Activated T-cell treated with anti-CD3 and anti-CD28 coated beads for 4 hours (primary cell): ENCODE measurements around the gene UVRAG.

Experiments used
- DNase-seq: peaks from one replicate; pipeline ENCODE4 v3.0.0-alpha.2; 2020

The UVRAG gene

GRCh38 chr11:76157891-76158290, 342.9 kb downstream of the UVRAG start:
- DNase-seq, result no peak

GRCh38 chr11:76158394-76159302, 343.6 kb downstream of the UVRAG start:
- no peak for DNase-seq

GRCh38 chr11:76159303-76159937, 344.4 kb downstream of the UVRAG start:
- no peak for DNase-seq

- no peak for DNase-seq
These were observed 345.1 kb downstream of the UVRAG start for GRCh38 chr11:76159983-76160661.

GRCh38 chr11:76160856-76161255, 345.8 kb downstream of the UVRAG start:
- DNase-seq, result no peak

- DNase-seq, result no peak
These were observed 346.4 kb downstream of the UVRAG start for GRCh38 chr11:76161261-76161961.

GRCh38 chr11:76162336-76163288, 347.6 kb downstream of the UVRAG start:
- DNase-seq, result no peak

GRCh38 chr11:76163289-76163880, 348.4 kb downstream of the UVRAG start:
- DNase-seq, result no peak

GRCh38 chr11:76164081-76164480, 349.1 kb downstream of the UVRAG start:
- no peak for DNase-seq

GRCh38 chr11:76164861-76165751, 350.1 kb downstream of the UVRAG start:
- no peak for DNase-seq

- no peak for DNase-seq
These were observed 351.3 kb downstream of the UVRAG start for GRCh38 chr11:76166314-76166713.

- no peak for DNase-seq
These were observed 352.6 kb downstream of the UVRAG start for GRCh38 chr11:76167590-76167989.

- DNase-seq, result no peak
These were observed 354.5 kb downstream of the UVRAG start for GRCh38 chr11:76169473-76169896.

- no peak for DNase-seq
These were observed 355.5 kb downstream of the UVRAG start for GRCh38 chr11:76170468-76170867.

GRCh38 chr11:76172583-76172982, 357.6 kb downstream of the UVRAG start:
- no peak for DNase-seq

GRCh38 chr11:76173663-76174062, 358.7 kb downstream of the UVRAG start:
- no peak for DNase-seq

GRCh38 chr11:76174330-76174729, 359.3 kb downstream of the UVRAG start:
- no peak for DNase-seq

- no peak for DNase-seq
These were observed 360.8 kb downstream of the UVRAG start for GRCh38 chr11:76175783-76176182.

- DNase-seq, result no peak
These were observed 361.5 kb downstream of the UVRAG start for GRCh38 chr11:76176463-76176862.

- no peak for DNase-seq
These were observed 362.3 kb downstream of the UVRAG start for GRCh38 chr11:76177250-76177686.
